K562 (cell line): ENCODE results near the gene PIK3CB. TPM values are rescaled to one million over a fixed set of nuclear protein-coding genes. Genes with fewer than 3 reads are reported as not detected.
A peak's percentile ranks its signal among the peaks of the same experiment; 100 is the strongest.

Source experiments
- ATAC-seq: fragments of 200-7000 bp; cut with Tn5 transposase; 3 replicates; pipeline ENCODE4 v1.9.1; 2020; ENCODE audit warnings: moderate library complexity
- BruUV-seq: library from RNA; stranded (reverse); fragments of 400-500 nt; replicated peaks from 2 replicates; lab custom pipeline; 2021; lab: Mats Ljungman, UMichigan
- CTCF ChIA-PET: fragments of 300-600 bp; formaldehyde crosslinking; extraction: SDS; loops from one replicate; lab custom pipeline; 2021; ENCODE audit warnings: low intra/inter-chr PET ratio; lab: Yijun Ruan, JAX
- POLR2A ChIA-PET: fragments of 300-600, 350-650 bp; sonication (Branson Sonifier 250); formaldehyde crosslinking; extraction: SDS; loops from one replicate; lab custom pipeline; 2021; ENCODE audit warnings: antibody characterized with exemption, inconsistent platforms; lab: Yijun Ruan, JAX
- DNase-seq, 4 experiments: peaks; one replicate each; pipeline versions ENCODE4 v3.0.0 to v3.0.0-alpha.2; 2011 to 2018; ENCODE audit warnings: low spot score in 3 of 4, mixed read lengths in 3 of 4; ENCODE audit errors: extremely low read depth in 1 of 4
- FAIRE-seq: peaks from 2 replicates; lab custom pipeline; 2011; peaks lifted over from hg19 to GRCh38; lab: Jason Lieb, UNC
- H2AFZ ChIP-seq: 2 replicates; pipeline ENCODE4 v1.6.0; 2011; ENCODE audit warnings: low read depth, low read length, control low read depth, inconsistent platforms
- H3K27ac ChIP-seq: fragments of 200-600 bp; 3 replicates; pipeline ENCODE4 v1.8.0; 2011; ENCODE audit warnings: low read depth, mild to moderate bottlenecking, control low read depth, inconsistent platforms, low read length, moderate library complexity, mixed read lengths; ENCODE audit errors: extremely low read depth
- H3K27me3 ChIP-seq, 2 experiments: fragments of 300-600 bp in 1 of 2; 2 replicates in 1 of 2; 3 replicates in 1 of 2; pipeline versions ENCODE4 v1.6.0 to v1.8.0; 2011; ENCODE audit warnings: inconsistent platforms in 2 of 2, low read length in 2 of 2, mild to moderate bottlenecking in 1 of 2, mixed read lengths in 1 of 2, moderate library complexity in 1 of 2; ENCODE audit not compliant: control insufficient read depth in 2 of 2, insufficient read depth in 2 of 2
- H3K36me3 ChIP-seq: fragments of 300-600 bp; 3 replicates; pipeline ENCODE4 v1.8.0; 2011; ENCODE audit warnings: mild to moderate bottlenecking, low read length, inconsistent platforms; ENCODE audit not compliant: control insufficient read depth, insufficient read depth
- H3K4me1 ChIP-seq, 2 experiments: fragments of 200-600 bp in 1 of 2; replicated peaks in 1 of 2; 2 replicates in 1 of 2; 3 replicates in 1 of 2; pipeline versions ENCODE4 v1.5.1 to v1.8.0; 2011; ENCODE audit warnings: inconsistent platforms in 2 of 2, low read length in 2 of 2, mild to moderate bottlenecking in 1 of 2, mixed read lengths in 1 of 2, moderate library complexity in 1 of 2; ENCODE audit not compliant: control insufficient read depth in 2 of 2, insufficient read depth in 2 of 2
- H3K4me2 ChIP-seq: 2 replicates; pipeline ENCODE4 v1.6.1; 2011; ENCODE audit warnings: low read length, control low read depth, inconsistent platforms, mixed read lengths; ENCODE audit not compliant: insufficient read depth
- H3K4me3 ChIP-seq: fragments of 200-600 bp; sonication (generic), shearing (Covaris generic); 2 replicates; pipeline ENCODE4 v1.5.1; 2016; ENCODE audit warnings: control low read depth, inconsistent platforms
- H3K79me2 ChIP-seq: fragments of 200-600 bp; 3 replicates; pipeline ENCODE4 v1.8.0; 2011; ENCODE audit warnings: low read length, inconsistent platforms; ENCODE audit not compliant: control insufficient read depth, insufficient read depth
- H3K9ac ChIP-seq, 2 experiments: 2 replicates each; pipeline versions ENCODE4 v1.6.0 to v1.6.1; 2011; ENCODE audit warnings: low read depth in 2 of 2, low read length in 2 of 2, control low read depth in 1 of 2, inconsistent platforms in 1 of 2, mild to moderate bottlenecking in 1 of 2, mixed read lengths in 1 of 2; ENCODE audit not compliant: insufficient read depth in 1 of 2
- H3K9me1 ChIP-seq: one replicate; pipeline ENCODE4 v1.6.0; 2011; ENCODE audit warnings: inconsistent platforms, mild to moderate bottlenecking, low read length, moderate library complexity; ENCODE audit not compliant: control insufficient read depth, insufficient read depth
- H3K9me3 ChIP-seq: replicated peaks from 2 replicates; pipeline ENCODE4 v1.5.1; 2011; ENCODE audit warnings: low read depth, low read length, inconsistent platforms; ENCODE audit not compliant: control insufficient read depth, insufficient read depth
- H4K20me1 ChIP-seq: replicated peaks from 2 replicates; pipeline ENCODE4 v1.6.1; 2011; ENCODE audit warnings: low read length, inconsistent platforms, mixed read lengths; ENCODE audit not compliant: control insufficient read depth, insufficient read depth
- CEBPB ChIP-seq: fragments of 450-650 bp; IDR thresholded peaks from 2 replicates; pipeline ENCODE4 v1.6.1; 2016; ENCODE audit warnings: missing genetic modification characterization, missing compliant biosample characterization
- CEBPG ChIP-seq, 3 experiments: fragments of 200-800 bp in 1 of 3; sonication (Bioruptor generic) in 1 of 3; sonication (generic) in 1 of 3; formaldehyde crosslinking in 1 of 3; IDR thresholded peaks in 2 of 3; conservative IDR thresholded peaks in 1 of 3; 2 replicates each; pipeline versions ENCODE4 v1.6.1 to v1.8.0; 2016 to 2022; ENCODE audit warnings: missing compliant biosample characterization in 2 of 3, missing genetic modification characterization in 2 of 3, mild to moderate bottlenecking in 1 of 3, missing genetic modification reagents in 1 of 3
- ETV6 ChIP-seq, 3 experiments: fragments of 150-350 bp in 1 of 3; sonication (generic) in 1 of 3; formaldehyde crosslinking in 1 of 3; IDR thresholded peaks; 2 replicates each; pipeline versions ENCODE4 v1.6.1 to v1.8.0; 2014 to 2022; ENCODE audit warnings: borderline replicate concordance in 2 of 3, low read depth in 2 of 3, antibody characterized with exemption in 1 of 3, low read length in 1 of 3, mild to moderate bottlenecking in 1 of 3, missing genetic modification reagents in 1 of 3
- TBP ChIP-seq: optimal IDR thresholded peaks from 2 replicates; pipeline ENCODE3; 2011; ENCODE audit warnings: low read depth, low read length, improper control_type of control experiment
- WGBS: fragments of 100-300 bp; shearing (Covaris generic); methylation state at CpG from one replicate; pipeline ENCODE4 v1.1.6; 2016; ENCODE audit warnings: low coverage, mixed read lengths; ENCODE audit not compliant: insufficient coverage; ENCODE audit errors: missing lambda C conversion rate; 5-methylcytosine and 5-hydroxymethylcytosine counted together
- in situ Hi-C: fragments of 300-500 bp; cut with MboI; formaldehyde crosslinking; loops from 4 replicates; pipeline ENCODE4 v1.15.0; 2018; ENCODE audit warnings: inconsistent platforms, mixed read lengths
- intact Hi-C: fragments of 100-400 bp; cut with micrococcal nuclease; formaldehyde crosslinking; loops from 2 replicates; pipeline ENCODE4 v1.14.2; 2022
- polyA plus RNA-seq, 8 experiments: library from polyadenylated mRNA; depleted of rRNA in 4 of 8; stranded (reverse) in 5 of 8; unstranded in 3 of 8; fragments of >200 nt; fragmentation: Nextera tagmentation in 2 of 8; fragmentation: Illumina TruSeq in 1 of 8; extraction: Ambion mirVana in 2 of 8; extraction: Trizol in 1 of 8; gene quantifications; 2 replicates each; pipeline versions ENCODE4 v1.2.1 to v1.2.3, GENCODE V29; 2011 to 2014; ENCODE audit warnings: inconsistent platforms in 1 of 8, missing spikeins in 1 of 8
- total RNA-seq, 7 experiments: library from RNA; depleted of rRNA in 6 of 7; stranded (reverse); fragments of >200 nt in 6 of 7; fragmentation: Illumina TruSeq in 2 of 7; extraction: Trizol in 2 of 7; gene quantifications; 2 replicates each; pipeline versions ENCODE4 v1.2.1 to v1.2.3, GENCODE V29; 2011 to 2021; ENCODE audit warnings: low replicate concordance in 1 of 7
- TF ChIP-seq, protein P1 (sequence below): fragments of 450-650 bp; IDR thresholded peaks from 2 replicates; pipeline ENCODE4 v1.6.1; 2016; ENCODE audit warnings: low read depth

The PIK3CB gene
- total and polyA plus RNA-seq, 9 of the 15 experiments (the other 6 are each of a cell fraction or from before 2014, with no cell fraction given), result 15.3 to 62.6 (median 28.3) TPM

GRCh38 chr3:138846262-138846791, 11.6 kb upstream of the PIK3CB start:
- H3K4me2 ChIP-seq, result no peak overlapping the region
- CTCF ChIA-PET, result no interaction called here

More at GRCh38 chr3:138846262-138846791, 11.6 kb upstream of the PIK3CB start:
- Histone ChIP-seq H3K79me2 (no peaks in the 10 kb centered on the region), H3K4me1 (peaks cover 0 to 7% of the 10 kb centered on the region in 2 experiments; a peak in 2 of 5 replicates), H3K27me3 (no peaks in the 10 kb centered on the region), H3K27ac (no peak overlapping the region), H4K20me1 (no peaks in the 10 kb centered on the region), H3K9me1 (no peaks in the 10 kb centered on the region), H3K9ac (no peak overlapping the region), H3K9me3 (0 out of 2 replicates have a peak, but pooled peaks cover 4% of the 10 kb centered on the region), H3K36me3 (no peaks in the 10 kb centered on the region), H3K4me3 (no peak overlapping the region), H2AFZ (0 out of 2 replicates have a peak overlapping the region, but pooled peaks have one; percentile 1)
- 81% methylated on average over 10 of the region's 10 CpGs for WGBS
- ATAC-seq, result no peak; the same call in 2 of the 3 replicates
- no peak for DNase-seq
- POLR2A ChIA-PET, result interaction anchor here (0.6 to 1.4 kb wide), 4 partner anchors 8 to 372 kb away, joined by 3 to 4 read pairs (median 4); no protein-coding TSS in a partner anchor
- FAIRE-seq, result no peak
- no TSS peak for BruUV-seq
- intact Hi-C loops (no loop called here), in situ Hi-C loops (no loop called here)
- TF ChIP-seq CEBPB (peak; percentile 88), TBP (peak; percentile 31), ETV6 (IDR thresholded peaks at IDR 0.05; ENCODE audit: borderline replicate concordance in 1 of 2, low read depth in 2 of 2, low read length in 1 of 2) (no peak), ETV6 (CRISPR knock-in tag; IDR thresholded peaks at IDR 0.05; ENCODE audit: borderline replicate concordance) (no peak), CEBPG (CRISPR knock-in tag; IDR thresholded peaks at IDR 0.05) (peak; percentile 33; the same call in 1 of the 2 replicates), CEBPG (tag; conservative IDR thresholded peaks at IDR 0.05 in 1 of 2, IDR thresholded peaks at IDR 0.05 in 1 of 2) (0 out of 4 replicates have a peak, but pooled peaks of 1 of the 2 experiments have one; percentile 20)
- TF ChIP-seq, protein P1, sequence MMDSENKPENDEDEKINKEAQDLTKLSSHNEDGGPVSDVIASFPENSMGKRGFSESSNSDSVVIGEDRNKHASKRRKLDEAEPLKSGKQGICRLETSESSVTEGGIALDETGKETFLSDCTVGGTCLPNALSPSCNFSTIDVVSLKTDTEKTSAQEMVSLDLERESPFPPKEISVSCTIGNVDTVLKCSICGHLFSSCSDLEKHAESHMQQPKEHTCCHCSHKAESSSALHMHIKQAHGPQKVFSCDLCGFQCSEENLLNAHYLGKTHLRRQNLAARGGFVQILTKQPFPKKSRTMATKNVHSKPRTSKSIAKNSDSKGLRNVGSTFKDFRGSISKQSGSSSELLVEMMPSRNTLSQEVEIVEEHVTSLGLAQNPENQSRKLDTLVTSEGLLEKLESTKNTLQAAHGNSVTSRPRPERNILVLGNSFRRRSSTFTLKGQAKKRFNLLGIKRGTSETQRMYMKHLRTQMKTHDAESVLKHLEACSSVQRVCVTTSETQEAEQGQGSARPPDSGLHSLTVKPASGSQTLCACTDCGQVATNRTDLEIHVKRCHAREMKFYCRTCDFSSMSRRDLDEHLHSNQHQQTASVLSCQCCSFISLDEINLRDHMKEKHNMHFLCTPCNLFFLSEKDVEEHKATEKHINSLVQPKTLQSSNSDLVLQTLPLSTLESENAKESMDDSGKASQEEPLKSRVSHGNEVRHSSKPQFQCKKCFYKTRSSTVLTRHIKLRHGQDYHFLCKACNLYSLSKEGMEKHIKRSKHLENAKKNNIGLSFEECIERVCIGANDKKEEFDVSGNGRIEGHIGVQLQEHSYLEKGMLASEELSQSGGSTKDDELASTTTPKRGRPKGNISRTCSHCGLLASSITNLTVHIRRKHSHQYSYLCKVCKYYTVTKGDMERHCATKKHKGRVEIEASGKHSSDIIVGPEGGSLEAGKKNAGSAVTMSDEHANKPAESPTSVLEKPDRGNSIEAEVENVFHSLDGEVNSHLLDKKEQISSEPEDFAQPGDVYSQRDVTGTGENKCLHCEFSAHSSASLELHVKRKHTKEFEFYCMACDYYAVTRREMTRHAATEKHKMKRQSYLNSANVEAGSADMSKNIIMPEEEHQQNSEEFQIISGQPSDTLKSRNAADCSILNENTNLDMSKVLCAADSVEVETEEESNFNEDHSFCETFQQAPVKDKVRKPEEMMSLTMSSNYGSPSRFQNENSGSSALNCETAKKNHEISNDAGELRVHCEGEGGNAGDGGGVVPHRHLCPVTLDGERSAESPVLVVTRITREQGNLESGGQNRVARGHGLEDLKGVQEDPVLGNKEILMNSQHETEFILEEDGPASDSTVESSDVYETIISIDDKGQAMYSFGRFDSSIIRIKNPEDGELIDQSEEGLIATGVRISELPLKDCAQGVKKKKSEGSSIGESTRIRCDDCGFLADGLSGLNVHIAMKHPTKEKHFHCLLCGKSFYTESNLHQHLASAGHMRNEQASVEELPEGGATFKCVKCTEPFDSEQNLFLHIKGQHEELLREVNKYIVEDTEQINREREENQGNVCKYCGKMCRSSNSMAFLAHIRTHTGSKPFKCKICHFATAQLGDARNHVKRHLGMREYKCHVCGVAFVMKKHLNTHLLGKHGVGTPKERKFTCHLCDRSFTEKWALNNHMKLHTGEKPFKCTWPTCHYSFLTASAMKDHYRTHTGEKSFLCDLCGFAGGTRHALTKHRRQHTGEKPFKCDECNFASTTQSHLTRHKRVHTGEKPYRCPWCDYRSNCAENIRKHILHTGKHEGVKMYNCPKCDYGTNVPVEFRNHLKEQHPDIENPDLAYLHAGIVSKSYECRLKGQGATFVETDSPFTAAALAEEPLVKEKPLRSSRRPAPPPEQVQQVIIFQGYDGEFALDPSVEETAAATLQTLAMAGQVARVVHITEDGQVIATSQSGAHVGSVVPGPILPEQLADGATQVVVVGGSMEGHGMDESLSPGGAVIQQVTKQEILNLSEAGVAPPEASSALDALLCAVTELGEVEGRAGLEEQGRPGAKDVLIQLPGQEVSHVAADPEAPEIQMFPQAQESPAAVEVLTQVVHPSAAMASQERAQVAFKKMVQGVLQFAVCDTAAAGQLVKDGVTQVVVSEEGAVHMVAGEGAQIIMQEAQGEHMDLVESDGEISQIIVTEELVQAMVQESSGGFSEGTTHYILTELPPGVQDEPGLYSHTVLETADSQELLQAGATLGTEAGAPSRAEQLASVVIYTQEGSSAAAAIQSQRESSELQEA, result no peak
